CD4-positive, alpha-beta memory T cell (primary cell): ENCODE data around the gene ARSI. TPM values are rescaled to one million over a fixed set of nuclear protein-coding genes. Genes with fewer than 3 reads are reported as not detected.

ENCODE experiments used
- CTCF ChIA-PET: fragments of 350-600 bp; sonication (Branson Sonifier 250); formaldehyde crosslinking; loops from one replicate; lab custom pipeline; 2021; ENCODE audit warnings: inconsistent platforms; ENCODE audit not compliant: partially characterized antibody; lab: Charles Lee
- POLR2A ChIA-PET: fragments of 350-600 bp; sonication (Branson Sonifier 250); formaldehyde crosslinking; loops from one replicate; lab custom pipeline; 2021; ENCODE audit not compliant: partially characterized antibody; lab: Charles Lee
- DNase-seq, 5 donors: peaks; one replicate each; pipeline versions ENCODE4 v3.0.0 to v3.0.0-alpha.2; 2020 to 2022; ENCODE audit warnings: mixed read lengths in 1 of 5
- H3K27ac ChIP-seq: one replicate; pipeline ENCODE4 v1.7.0; 2013; ENCODE audit warnings: low read depth, low read length
- H3K27me3 ChIP-seq: 2 replicates; pipeline ENCODE4 v1.7.0; 2013; ENCODE audit warnings: mild to moderate bottlenecking, low read length, moderate library complexity; ENCODE audit not compliant: insufficient read depth
- H3K36me3 ChIP-seq: 2 replicates; pipeline ENCODE4 v1.7.0; 2013; ENCODE audit warnings: mild to moderate bottlenecking, low read length, moderate library complexity; ENCODE audit not compliant: insufficient read depth
- H3K4me1 ChIP-seq: 2 replicates; pipeline ENCODE4 v1.7.0; 2013; ENCODE audit warnings: mild to moderate bottlenecking, low read length, moderate library complexity; ENCODE audit not compliant: insufficient read depth
- H3K4me3 ChIP-seq, 2 donors: one replicate each; pipeline ENCODE4 v1.7.0; 2013; ENCODE audit warnings: low read length in 2 of 2, mild to moderate bottlenecking in 1 of 2
- H3K9me3 ChIP-seq, 2 donors: one replicate each; pipeline ENCODE4 v1.7.0; 2013; ENCODE audit warnings: low read length in 2 of 2, control low read depth in 1 of 2; ENCODE audit not compliant: control insufficient read depth in 1 of 2
- H3K27ac Mint-ChIP-seq, 7 donors: one replicate each; pipeline ENCODE4 v1.8.0; 2020 to 2021; ENCODE audit warnings: mixed read lengths in 7 of 7, mild to moderate bottlenecking in 6 of 7, inconsistent platforms in 3 of 7, moderate library complexity in 3 of 7
- H3K27me3 Mint-ChIP-seq, 2 donors: one replicate each; pipeline ENCODE4 v1.8.0; 2020 to 2021; ENCODE audit warnings: mixed read lengths in 2 of 2
- H3K36me3 Mint-ChIP-seq, 2 donors: one replicate each; pipeline ENCODE4 v1.8.0; 2020 to 2021; ENCODE audit warnings: mixed read lengths in 2 of 2, inconsistent platforms in 1 of 2, mild to moderate bottlenecking in 1 of 2
- H3K4me1 Mint-ChIP-seq, 4 donors: one replicate each; pipeline ENCODE4 v1.8.0; 2020 to 2021; ENCODE audit warnings: mixed read lengths in 4 of 4, mild to moderate bottlenecking in 1 of 4
- H3K4me3 Mint-ChIP-seq, 8 donors: one replicate each; pipeline ENCODE4 v1.8.0; 2020 to 2021; ENCODE audit warnings: mixed read lengths in 8 of 8, mild to moderate bottlenecking in 7 of 8, moderate library complexity in 6 of 8, inconsistent platforms in 3 of 8
- H3K9me3 Mint-ChIP-seq, 8 donors: one replicate each; pipeline ENCODE4 v1.8.0; 2020 to 2021; ENCODE audit warnings: mixed read lengths in 8 of 8, mild to moderate bottlenecking in 5 of 8, inconsistent platforms in 3 of 8, moderate library complexity in 1 of 8
- intact Hi-C: fragments of 100-400 bp; cut with micrococcal nuclease; formaldehyde crosslinking; loops from one replicate; pipeline ENCODE4 v1.15.1; 2023
- polyA plus RNA-seq, 2 donors: library from polyadenylated mRNA; unstranded; fragments of 300-500 nt; fragmentation: Illumina TruSeq; gene quantifications; one replicate each; pipeline ENCODE4 v1.2.3, GENCODE V29; 2021
- total RNA-seq, 2 experiments: library from RNA; stranded (reverse); gene quantifications; one replicate each; pipeline ENCODE4 v1.2.3, GENCODE V29; 2021

ARSI gene
- total and polyA plus RNA-seq, 4 experiments from 2014 or later, result not detected

GRCh38 chr5:150283904-150284303 lies 18.8 kb downstream of the ARSI start:
- DNase-seq, result no peak
- intact Hi-C loops, result no loop called here
- no peaks in the 10 kb centered on the region for H3K9me3 ChIP-seq
- H3K9me3 Mint-ChIP-seq, result no peaks in the 10 kb centered on the region
- no peak overlapping the region for H3K27ac ChIP-seq
- ChIA-PET POLR2A (no interaction called here), CTCF (interaction anchor here (1.4 kb wide), 1 partner anchor 37 kb away, joined by 3 read pairs; no protein-coding TSS in a partner anchor)
- H3K36me3 ChIP-seq, result no peaks in the 10 kb centered on the region
- no peaks in the 10 kb centered on the region for H3K36me3 Mint-ChIP-seq
- no peak overlapping the region for H3K27ac Mint-ChIP-seq
- H3K4me3 ChIP-seq, result no peak overlapping the region
- peaks cover 2 to 6% of the 10 kb centered on the region in 2 donors for H3K27me3 Mint-ChIP-seq
- H3K27me3 ChIP-seq, result no peaks in the 10 kb centered on the region
- H3K4me1 Mint-ChIP-seq, result peaks cover 0 to 2% (median 0%) of the 10 kb centered on the region in 4 donors
- no peaks in the 10 kb centered on the region for H3K4me1 ChIP-seq
- H3K4me3 Mint-ChIP-seq, result no peak overlapping the region

- Histone ChIP-seq H3K4me1 (no peaks in the 10 kb centered on the region), H3K27ac (no peak overlapping the region), H3K9me3 (no peaks in the 10 kb centered on the region), H3K36me3 (no peaks in the 10 kb centered on the region), H3K27me3 (no peaks in the 10 kb centered on the region), H3K4me3 (no peak overlapping the region)
- Mint-ChIP-seq H3K27ac (no peak overlapping the region), H3K9me3 (no peaks in the 10 kb centered on the region), H3K27me3 (peaks cover 4 to 6% of the 10 kb centered on the region in 2 donors), H3K4me3 (no peak overlapping the region), H3K4me1 (peaks cover 0 to 2% (median 0%) of the 10 kb centered on the region in 4 donors), H3K36me3 (no peaks in the 10 kb centered on the region)
- POLR2A ChIA-PET, result no interaction called here
- intact Hi-C loops, result no loop called here
- CTCF ChIA-PET, result no interaction called here
- DNase-seq, result no peak
Observed at GRCh38 chr5:150281987-150282386, 20.7 kb downstream of the ARSI start.

GRCh38 chr5:150279330-150280020 lies 23.2 kb downstream of the ARSI start:
- no peak for DNase-seq
- Mint-ChIP-seq H3K4me1 (peaks cover 0 to 2% (median 0%) of the 10 kb centered on the region in 4 donors), H3K36me3 (no peaks in the 10 kb centered on the region), H3K4me3 (no peak overlapping the region), H3K9me3 (no peaks in the 10 kb centered on the region), H3K27ac (no peak overlapping the region), H3K27me3 (peaks cover 4 to 6% of the 10 kb centered on the region in 2 donors)
- Histone ChIP-seq H3K36me3 (no peaks in the 10 kb centered on the region), H3K4me1 (no peaks in the 10 kb centered on the region), H3K27me3 (no peaks in the 10 kb centered on the region), H3K27ac (no peak overlapping the region), H3K4me3 (no peak overlapping the region), H3K9me3 (no peaks in the 10 kb centered on the region)
- intact Hi-C loops, result no loop called here
- ChIA-PET POLR2A (no interaction called here), CTCF (no interaction called here)

GRCh38 chr5:150278916-150279315 lies 23.8 kb downstream of the ARSI start:
- POLR2A ChIA-PET, result no interaction called here
- intact Hi-C loops, result no loop called here

GRCh38 chr5:150278046-150278730 lies 24.5 kb downstream of the ARSI start:
- ChIA-PET CTCF (no interaction called here), POLR2A (no interaction called here)
- no peaks in the 10 kb centered on the region for H3K4me1 ChIP-seq
- no peaks in the 10 kb centered on the region for H3K27me3 ChIP-seq
- Mint-ChIP-seq H3K36me3 (no peaks in the 10 kb centered on the region), H3K9me3 (no peaks in the 10 kb centered on the region), H3K4me1 (peaks cover 0 to 2% (median 0%) of the 10 kb centered on the region in 4 donors), H3K4me3 (no peak overlapping the region), H3K27me3 (peaks cover 4 to 6% of the 10 kb centered on the region in 2 donors), H3K27ac (no peak overlapping the region)
- DNase-seq, result no peak
- no peak overlapping the region for H3K4me3 ChIP-seq
- H3K27ac ChIP-seq, result no peak overlapping the region
- intact Hi-C loops, result no loop called here
- H3K9me3 ChIP-seq, result no peaks in the 10 kb centered on the region
- H3K36me3 ChIP-seq, result no peaks in the 10 kb centered on the region

More at GRCh38 chr5:150278916-150279315, 23.8 kb downstream of the ARSI start:
- DNase-seq, result no peak
- no peak overlapping the region for H3K4me3 ChIP-seq
- Mint-ChIP-seq H3K4me1 (peaks cover 0 to 2% (median 0%) of the 10 kb centered on the region in 4 donors), H3K9me3 (no peaks in the 10 kb centered on the region), H3K27me3 (peaks cover 4 to 6% of the 10 kb centered on the region in 2 donors), H3K27ac (no peak overlapping the region), H3K36me3 (no peaks in the 10 kb centered on the region), H3K4me3 (no peak overlapping the region)
- H3K4me1 ChIP-seq, result no peaks in the 10 kb centered on the region
- CTCF ChIA-PET, result no interaction called here
- no peak overlapping the region for H3K27ac ChIP-seq
- no peaks in the 10 kb centered on the region for H3K36me3 ChIP-seq
- no peaks in the 10 kb centered on the region for H3K9me3 ChIP-seq
- H3K27me3 ChIP-seq, result no peaks in the 10 kb centered on the region

GRCh38 chr5:150277043-150277442 lies 25.7 kb downstream of the ARSI start:
- no peaks in the 10 kb centered on the region for H3K36me3 Mint-ChIP-seq
- Histone ChIP-seq H3K36me3 (no peaks in the 10 kb centered on the region), H3K27me3 (no peaks in the 10 kb centered on the region), H3K4me1 (no peaks in the 10 kb centered on the region), H3K27ac (no peak overlapping the region), H3K9me3 (no peaks in the 10 kb centered on the region), H3K4me3 (no peak overlapping the region)
- DNase-seq, result no peak
- H3K4me3 Mint-ChIP-seq, result no peak overlapping the region
- ChIA-PET CTCF (interaction anchor here (1.2 kb wide), 1 partner anchor 159 kb away, joined by 3 read pairs; no protein-coding TSS in a partner anchor), POLR2A (no interaction called here)
- H3K27ac Mint-ChIP-seq, result no peak overlapping the region
- peaks cover 4 to 6% of the 10 kb centered on the region in 2 donors for H3K27me3 Mint-ChIP-seq
- intact Hi-C loops, result no loop called here
- no peaks in the 10 kb centered on the region for H3K9me3 Mint-ChIP-seq
- peaks cover 0 to 2% (median 0%) of the 10 kb centered on the region in 4 donors for H3K4me1 Mint-ChIP-seq

- no peaks in the 10 kb centered on the region for H3K27me3 ChIP-seq
- ChIA-PET POLR2A (no interaction called here), CTCF (interaction anchor here (1.1 kb wide), 2 partner anchors 10 to 161 kb away, joined by 3 read pairs; no protein-coding TSS in a partner anchor)
- H3K4me3 ChIP-seq, result no peak overlapping the region
- Mint-ChIP-seq H3K27ac (no peak overlapping the region), H3K36me3 (no peaks in the 10 kb centered on the region), H3K4me1 (peaks cover 0 to 2% (median 0%) of the 10 kb centered on the region in 4 donors), H3K27me3 (peaks cover 2 to 3% of the 10 kb centered on the region in 2 donors), H3K4me3 (no peak overlapping the region), H3K9me3 (no peaks in the 10 kb centered on the region)
- DNase-seq, result no peak
- no peaks in the 10 kb centered on the region for H3K4me1 ChIP-seq
- intact Hi-C loops, result no loop called here
- H3K9me3 ChIP-seq, result no peaks in the 10 kb centered on the region
- H3K36me3 ChIP-seq, result no peaks in the 10 kb centered on the region
- no peak overlapping the region for H3K27ac ChIP-seq
Observed at GRCh38 chr5:150274811-150275210, 27.9 kb downstream of the ARSI start.
